Mammary epithelial cell (primary cell): Measurements from ENCODE around the gene REXO1.

Source experiments
- CTCF ChIP-seq, 2 donors: IDR thresholded peaks in 1 of 2; conservative IDR thresholded peaks in 1 of 2; 2 replicates each; pipeline ENCODE4 v1.5.1; 2011 to 2012; ENCODE audit warnings: inconsistent platforms in 2 of 2, low read length in 2 of 2, mild to moderate bottlenecking in 2 of 2, control low read depth in 1 of 2, low read depth in 1 of 2; ENCODE audit not compliant: insufficient read depth in 1 of 2; ENCODE audit errors: extremely low read depth in 1 of 2
- EZH2 ChIP-seq: IDR thresholded peaks from 2 replicates; pipeline ENCODE4 v1.6.1; 2012; ENCODE audit warnings: low read length, inconsistent platforms, borderline replicate concordance

- TF ChIP-seq CTCF (conservative IDR thresholded peaks at IDR 0.05 in 1 of 2, IDR thresholded peaks at IDR 0.05 in 1 of 2; ENCODE audit: extremely low read depth in 1 of 2, insufficient read depth in 1 of 2, low read depth in 1 of 2, low read length in 2 of 2) (no peak), EZH2 (no peak)
Measured at GRCh38 chr19:1791879-1792278, 56.4 kb downstream of the REXO1 start.
